ENCODE results near the gene ITSN1.

DNA sequence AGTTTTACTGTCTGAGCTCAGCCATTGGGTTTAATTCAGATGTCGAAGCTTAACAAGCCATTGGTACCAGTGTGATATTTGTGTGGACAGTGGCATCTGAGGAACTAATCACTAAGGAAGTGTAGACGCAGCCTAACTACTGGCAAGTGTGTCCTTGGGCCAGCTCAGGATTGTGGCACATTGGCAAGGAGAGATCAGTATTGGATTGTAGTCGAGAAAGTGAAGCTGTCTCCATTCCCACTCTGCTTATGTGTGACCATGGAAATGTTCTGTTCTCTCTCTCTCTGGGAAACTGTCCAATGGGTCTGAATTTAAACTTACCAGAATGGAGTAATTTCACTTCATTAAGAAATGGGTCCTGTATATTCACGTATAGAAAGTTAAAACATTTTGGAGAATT lies 112.2 kb downstream of the ITSN1 start:
- TF ChIP-seq, protein P1, sequence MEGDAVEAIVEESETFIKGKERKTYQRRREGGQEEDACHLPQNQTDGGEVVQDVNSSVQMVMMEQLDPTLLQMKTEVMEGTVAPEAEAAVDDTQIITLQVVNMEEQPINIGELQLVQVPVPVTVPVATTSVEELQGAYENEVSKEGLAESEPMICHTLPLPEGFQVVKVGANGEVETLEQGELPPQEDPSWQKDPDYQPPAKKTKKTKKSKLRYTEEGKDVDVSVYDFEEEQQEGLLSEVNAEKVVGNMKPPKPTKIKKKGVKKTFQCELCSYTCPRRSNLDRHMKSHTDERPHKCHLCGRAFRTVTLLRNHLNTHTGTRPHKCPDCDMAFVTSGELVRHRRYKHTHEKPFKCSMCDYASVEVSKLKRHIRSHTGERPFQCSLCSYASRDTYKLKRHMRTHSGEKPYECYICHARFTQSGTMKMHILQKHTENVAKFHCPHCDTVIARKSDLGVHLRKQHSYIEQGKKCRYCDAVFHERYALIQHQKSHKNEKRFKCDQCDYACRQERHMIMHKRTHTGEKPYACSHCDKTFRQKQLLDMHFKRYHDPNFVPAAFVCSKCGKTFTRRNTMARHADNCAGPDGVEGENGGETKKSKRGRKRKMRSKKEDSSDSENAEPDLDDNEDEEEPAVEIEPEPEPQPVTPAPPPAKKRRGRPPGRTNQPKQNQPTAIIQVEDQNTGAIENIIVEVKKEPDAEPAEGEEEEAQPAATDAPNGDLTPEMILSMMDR (IDR thresholded peaks at IDR 0.05), result no peak
- TF ChIP-seq ZFX (IDR thresholded peaks at IDR 0.05; ENCODE audit: borderline replicate concordance), result no peak
